HG03520 (cell line): Measurements from ENCODE around the gene DUSP1.

Source experiments
- ATAC-seq: cut with Tn5 transposase; IDR thresholded peaks from one replicate; pipeline ENCODE4 v1.9.1; 2021; ENCODE audit warnings: mild to moderate bottlenecking, moderate library complexity; ENCODE audit not compliant: unreplicated experiment

The DUSP1 gene

DNA sequence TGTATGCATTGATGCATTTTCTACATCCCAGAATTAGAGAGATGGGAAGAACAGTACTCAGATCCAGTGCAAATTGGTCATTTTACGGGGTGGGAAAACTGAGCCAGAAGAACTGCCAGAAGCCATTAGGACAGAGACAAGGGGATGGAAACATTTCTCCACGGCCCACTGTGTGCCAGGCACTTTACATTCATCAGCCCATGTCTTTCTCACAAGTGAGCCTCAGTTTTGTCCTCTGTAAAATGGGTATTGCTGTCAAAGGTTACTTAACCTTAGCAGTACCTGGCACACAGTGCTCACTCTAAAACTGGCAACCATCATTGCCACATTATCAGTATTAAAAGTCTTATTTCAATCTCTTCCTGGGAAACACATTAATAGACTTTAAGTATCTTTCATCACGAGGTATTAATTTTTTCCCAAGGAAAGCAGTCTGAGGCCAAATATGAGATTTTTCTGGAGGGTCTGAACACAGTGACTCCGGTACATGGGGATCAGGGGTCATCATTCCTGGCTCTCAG, 5.2 kb downstream of the DUSP1 start:
- no peak for ATAC-seq

DNA sequence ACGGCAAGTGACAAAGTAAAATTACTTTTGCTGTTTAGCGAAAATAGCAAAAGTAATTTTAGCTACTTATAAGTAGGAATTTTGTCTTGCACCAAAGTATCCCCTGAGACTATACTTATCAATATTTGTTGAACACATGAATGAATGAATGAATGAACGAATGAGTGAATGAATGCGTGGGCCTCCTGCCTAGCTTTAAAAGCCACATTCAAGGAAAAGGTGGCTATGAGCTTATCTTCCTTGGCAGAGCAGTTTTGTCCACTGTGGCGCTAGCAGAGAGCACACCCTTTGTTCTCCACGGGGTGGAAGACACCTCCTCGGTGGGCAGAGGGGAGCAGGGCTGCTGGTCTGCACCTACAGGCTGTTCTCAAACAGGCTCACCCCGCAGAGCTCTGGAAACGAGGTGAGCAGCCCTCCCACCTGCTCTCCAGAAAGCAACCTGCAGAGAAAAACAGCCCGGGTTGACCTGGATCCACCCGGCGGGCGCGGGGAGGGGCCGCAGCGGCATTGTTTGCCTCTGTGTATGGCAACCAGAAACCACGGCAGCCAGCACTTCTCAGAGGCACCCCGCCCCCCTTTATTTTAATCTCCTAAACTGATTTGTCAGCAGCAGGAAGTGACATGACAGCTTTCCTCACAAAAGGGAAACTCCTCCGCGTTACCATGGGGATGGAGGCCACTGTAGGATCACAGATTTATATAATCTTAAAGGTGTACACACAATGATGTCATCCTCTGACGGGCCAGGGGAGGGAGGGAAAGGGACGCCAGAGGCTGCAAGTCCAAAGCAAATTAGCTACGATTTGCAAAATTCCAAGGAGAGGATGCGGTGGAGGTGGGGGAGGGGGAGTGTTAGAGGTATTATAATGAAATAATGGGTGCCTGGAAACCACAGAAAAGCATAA, 5.9 kb downstream of the DUSP1 start:
- peak; percentile 84 for ATAC-seq

DNA sequence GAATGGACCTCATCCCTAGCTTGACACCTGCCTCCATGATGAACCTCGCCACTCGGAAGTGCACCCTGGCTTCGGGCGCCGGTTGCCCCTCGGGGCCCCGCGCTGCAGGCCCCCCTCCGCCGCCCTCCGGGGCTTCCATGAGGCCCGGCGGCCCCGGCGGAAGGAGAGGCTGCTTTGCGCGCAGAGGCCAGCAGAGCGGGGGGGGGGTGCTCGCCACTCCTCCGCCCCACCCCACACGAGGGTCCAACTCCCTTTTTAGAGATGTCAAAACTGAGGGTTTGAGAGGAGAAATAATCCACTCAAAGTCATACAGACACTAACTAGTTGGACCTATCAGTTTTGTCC, 7.9 kb downstream of the DUSP1 start:
- ATAC-seq = no peak

DNA sequence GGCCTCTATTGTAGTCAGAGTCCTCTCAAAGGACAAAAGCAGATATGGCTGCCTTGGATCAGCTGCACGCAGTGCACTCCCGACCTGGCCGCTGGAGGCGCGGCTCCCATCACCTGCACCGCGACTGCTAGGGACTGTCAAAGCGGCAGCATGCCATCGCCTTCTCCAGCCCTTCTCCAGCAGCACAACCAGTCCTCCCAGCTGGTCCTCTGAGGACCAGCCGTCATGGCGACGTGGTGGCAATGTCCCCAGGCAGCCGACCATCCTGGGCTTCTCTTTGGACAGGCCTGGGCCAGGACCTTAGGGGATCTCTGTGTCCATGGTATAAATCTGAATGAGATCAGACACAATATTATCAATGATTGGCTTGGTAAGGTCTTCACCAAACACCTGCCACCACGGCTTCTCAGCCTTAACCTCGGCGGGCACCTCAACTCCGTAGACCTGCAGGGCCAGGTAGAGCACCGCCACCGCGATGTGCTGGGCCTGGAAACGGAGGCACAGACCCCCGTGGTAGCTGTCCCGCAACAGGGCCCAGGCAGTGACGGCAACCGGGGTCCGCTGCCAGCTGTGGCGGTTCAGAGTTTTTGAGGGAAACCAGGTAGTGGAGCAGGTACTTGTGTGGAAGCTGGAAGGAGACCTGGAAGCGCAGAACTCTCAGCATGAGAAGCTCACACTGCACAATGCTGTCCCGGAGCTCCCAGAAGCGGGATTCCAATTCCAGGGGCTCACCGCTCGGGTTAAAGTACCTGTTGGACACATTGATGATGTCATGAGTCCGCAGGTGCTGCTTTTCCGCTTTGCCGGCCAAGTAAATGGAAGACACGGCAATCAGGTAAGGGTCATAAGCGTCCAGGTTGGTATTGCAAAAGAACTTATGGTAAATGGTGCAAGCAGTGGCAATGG, 8.5 kb downstream of the DUSP1 start:
- no peak for ATAC-seq

DNA sequence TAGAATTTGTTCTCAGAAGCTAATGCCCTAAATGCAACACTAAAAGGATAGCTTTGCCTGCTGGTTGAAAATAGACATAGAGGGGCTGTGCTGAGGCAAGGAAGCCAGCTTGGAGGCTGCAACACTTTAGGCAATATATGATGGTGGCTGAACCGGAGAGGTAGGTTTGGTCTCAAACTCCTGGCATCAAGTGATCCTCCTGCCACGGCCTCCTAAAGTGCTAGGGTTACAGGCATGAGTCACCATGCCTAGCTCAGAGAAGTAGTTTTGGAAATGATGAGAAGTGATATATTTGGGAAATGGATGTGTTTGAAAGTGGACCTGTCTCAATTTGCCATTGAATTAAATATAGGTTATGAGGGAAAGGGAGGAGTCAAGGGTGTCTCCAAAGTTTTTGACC, 10.0 kb downstream of the DUSP1 start:
- ATAC-seq = no peak

DNA sequence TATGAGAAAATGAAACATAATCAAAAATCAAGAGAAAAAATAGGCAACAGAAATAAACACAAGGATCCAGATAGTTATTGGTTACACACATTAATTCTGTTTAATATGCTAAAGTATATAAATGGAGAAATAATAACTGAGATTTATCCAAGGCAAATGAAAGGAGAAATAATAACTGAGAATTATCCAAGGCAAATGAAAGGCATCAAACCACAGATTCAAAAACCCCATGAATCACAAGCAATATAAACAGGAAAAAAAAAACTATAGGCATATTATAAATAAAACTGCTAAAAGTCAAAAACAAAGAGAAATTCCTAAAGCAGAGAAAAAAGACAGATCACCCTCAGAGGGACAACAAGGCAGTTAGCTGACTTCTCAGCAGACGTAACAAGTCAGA, 10.9 kb downstream of the DUSP1 start:
- ATAC-seq = no peak

DNA sequence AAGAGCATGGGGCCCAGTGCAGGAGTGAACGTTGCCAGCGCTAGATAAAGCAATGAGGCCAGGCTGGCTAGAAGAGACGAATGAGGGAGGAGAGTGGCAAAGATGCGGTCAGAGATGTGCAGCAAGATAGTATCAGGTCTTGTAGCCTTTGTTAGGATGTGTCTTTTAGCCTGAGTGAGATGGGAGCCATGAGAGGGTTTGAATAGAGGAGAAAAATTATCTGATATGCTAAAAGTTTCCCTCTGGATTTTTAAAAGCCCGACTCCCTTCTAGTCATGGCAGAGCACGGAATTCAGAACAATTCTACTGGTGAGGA, 12.2 kb downstream of the DUSP1 start:
- no peak for ATAC-seq

DNA sequence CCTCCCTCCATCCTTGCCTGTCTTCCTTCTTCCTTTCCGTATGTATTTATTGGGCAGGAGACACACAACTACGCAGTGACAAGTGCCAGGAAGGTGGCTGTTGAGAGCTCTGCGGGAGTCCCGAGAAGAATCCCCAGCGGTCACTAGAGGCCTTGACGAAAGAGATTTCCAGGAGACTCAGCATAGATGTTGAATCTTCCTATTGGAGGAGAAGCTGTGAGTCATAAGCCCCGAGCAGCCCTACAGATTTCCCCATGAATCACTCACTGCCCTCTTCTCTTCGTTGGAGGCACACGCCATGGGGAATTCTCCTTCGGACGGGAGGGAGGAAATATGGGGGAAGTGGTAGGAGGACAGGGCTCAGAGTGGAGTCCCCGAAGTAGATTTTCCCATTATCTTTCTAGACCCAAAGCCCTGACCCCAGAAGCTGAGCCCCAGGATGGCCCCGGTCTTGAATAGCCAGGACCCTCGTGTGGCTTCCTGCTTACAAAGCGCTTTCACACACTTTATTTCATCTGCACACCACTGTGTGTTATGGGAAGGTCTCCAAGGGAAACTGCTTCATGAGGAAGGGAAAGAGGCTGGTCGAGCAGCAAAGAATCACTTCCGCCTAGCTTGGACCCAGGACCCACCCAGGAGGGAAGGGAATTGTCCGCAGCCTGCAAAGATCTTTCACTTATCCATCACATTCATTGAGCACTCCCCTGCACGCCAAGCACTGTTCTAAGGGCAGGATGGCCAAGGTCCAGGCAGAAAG, 12.7 kb downstream of the DUSP1 start:
- ATAC-seq = no peak

DNA sequence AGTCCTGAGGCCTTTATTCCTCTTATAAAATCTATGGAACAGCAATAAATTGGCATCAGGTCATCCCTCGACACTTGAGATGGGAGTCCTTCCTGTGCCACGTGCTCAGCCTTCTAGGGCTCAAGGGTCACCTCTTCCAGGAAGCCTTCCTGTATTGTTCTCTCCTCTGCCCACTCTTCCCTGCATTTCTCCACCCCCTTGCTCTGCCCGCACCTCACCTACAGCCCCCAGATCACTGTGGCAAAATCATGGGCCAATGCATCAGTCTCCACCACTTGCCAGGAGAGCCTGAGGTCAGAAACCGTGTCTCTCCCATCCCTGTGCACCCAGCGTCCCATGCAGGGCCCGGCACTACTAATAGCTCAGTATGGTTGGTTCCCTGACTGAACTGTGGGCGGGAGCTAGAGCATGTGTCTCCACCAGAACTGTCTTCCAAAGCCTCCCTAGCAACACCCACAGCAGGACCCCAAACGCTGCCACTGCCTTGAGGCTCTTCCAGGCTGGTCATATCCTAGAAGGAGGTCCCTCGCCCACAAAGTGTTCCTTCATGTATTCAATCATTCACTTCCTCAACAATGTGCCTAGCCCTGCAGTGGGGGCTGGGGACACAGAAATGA, 13.5 kb downstream of the DUSP1 start:
- ATAC-seq = no peak

DNA sequence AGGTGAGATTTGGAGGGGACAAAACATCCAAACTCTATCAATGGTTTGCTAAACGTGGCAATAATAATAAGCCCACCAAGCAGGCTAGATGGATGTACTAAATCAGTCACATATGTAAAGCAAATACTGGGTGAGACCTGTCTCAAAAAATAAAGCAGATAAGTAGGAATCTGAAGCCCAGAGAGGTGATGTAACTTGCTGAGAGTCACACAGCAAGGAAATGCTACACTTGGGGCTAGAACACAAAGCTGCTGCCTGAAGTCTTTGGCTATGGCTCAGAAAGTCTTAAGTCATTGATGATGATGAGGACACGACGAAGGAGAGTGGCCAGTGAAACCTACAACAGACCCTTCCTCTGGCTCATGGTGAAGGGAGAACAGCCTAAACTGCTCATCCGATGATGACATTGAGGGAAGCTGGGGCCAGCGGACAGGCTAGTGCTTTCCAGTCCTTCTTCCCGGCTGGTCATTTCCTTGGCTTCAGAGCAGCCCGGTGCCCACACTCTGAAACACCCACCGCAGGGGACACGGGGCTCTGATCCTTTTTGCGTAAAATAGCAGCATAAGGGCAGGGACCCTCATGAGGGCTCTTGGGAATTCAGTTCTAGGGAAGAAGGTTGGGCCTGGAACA, 14.1 kb downstream of the DUSP1 start:
- no peak for ATAC-seq

DNA sequence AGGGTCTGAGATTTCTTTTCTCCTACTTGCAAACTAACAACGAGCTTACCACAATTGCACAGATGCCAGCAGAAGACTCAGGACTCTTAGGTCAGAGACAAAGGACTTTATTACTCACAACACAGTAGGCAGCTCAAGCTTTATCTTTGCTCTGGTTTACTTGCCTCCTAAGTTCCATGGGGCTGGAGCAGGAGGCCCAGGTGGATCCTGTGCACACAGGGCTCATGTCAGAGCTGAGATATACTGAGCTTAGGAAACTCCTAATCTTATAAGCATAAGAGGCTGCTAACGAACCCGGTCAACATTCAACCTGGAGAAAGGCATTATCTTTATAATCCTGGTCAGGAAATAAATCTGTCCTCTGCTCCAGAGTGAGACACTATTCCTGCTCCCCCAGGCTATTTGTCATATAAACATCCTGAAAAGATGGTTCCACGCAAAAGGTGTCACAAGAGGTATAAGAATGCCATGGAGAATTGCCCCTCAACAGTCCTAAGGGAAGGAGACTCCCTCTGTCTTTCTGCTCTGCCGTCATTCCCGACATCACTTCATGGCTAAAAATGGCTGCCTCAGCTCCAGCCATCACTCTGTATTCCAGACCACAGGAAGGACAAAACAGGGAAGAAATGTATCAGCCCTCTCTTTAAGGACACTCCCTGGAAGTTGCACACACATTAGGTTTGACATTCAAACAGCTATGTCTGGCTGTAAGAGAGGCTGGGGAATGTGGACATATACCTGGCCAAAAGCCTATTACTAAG, 16.2 kb downstream of the DUSP1 start:
- ATAC-seq = no peak

DNA sequence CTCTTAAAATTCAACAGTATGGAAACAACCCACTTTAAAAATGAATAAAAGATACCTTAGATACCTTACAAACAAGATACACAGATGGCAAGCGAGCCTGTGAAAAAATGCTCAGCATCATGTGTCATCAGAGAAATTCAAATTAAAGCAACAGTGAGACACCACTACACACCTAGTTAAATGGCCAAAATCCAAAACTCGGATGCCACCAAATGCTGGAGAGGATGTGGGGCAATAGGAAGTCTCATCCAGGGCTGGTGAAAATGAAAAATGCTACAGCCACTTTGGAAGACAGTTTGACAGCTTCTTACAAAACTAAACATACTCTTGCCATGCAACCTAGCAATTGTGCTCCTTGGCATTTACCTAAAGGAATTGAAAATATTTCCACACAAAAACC, 17.9 kb downstream of the DUSP1 start:
- ATAC-seq = no peak

DNA sequence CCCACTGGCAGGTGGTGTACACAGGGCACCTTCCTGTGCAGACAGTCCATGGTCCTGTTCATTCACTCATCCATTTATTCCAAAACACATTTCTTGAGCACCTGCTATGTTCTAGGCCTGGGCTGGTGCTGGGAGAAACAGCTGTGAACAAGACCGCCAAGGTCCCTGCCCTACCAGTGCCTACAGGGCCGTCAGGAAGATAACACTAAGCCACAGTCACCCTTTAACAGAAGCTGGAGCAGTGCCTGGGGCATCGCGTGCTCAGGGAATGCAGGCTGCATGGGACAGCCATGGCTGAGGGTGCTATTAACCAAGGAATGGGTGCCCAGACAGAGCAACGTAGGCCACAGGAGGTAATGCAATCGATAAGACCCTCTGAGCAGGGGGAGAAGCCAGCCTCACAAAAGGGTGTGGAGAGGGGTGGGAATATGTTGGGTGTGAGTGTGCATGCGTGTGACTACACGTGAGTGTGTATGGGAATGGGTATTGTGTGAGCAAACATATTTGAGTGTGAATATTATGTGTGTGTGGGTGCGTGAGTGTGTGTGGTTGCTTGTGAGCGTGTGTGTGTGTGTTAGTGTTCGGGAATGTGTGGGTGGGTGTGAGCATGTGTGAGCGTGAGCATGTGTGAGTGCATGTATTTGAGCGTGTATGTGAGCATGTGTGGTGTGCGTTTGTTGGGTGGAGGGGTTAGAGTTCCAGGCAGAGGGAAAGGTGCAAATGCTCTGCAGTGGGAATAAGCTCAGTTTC, 19.1 kb downstream of the DUSP1 start:
- no peak for ATAC-seq

DNA sequence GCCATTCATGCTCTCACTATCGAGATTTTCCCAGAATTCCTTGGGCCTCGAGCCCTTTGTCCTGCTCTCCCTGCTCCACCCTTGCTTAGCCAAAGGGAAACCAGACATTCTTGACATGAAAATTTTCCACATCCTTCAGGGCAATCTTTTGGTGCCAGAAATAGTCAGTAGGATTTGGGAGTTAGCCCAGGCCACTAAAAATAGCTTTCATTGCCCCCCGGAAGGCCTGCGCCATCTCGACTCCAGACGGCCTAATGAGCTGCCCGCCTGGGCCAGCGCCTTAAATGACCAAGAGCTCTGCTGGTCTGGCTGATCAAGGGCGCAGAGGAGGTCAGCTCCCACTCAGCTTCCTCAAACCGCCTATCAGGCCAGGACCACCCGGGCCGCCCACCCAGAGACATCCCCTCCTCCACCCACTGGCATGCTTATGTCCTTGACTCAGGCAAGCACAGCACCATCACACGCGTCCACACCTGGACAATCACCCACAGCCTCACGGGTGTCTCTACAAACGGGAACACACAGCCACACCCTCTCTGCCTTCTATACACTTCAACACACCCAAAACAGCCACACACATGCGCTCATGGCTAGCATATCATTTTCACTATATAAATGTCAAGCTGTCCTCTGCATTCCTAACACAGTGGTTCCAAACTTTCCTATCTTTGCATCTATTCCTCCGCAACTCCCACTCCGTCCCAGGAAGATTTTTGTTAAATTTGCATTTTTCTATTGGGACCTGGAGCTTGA, 20.9 kb downstream of the DUSP1 start:
- ATAC-seq = no peak

DNA sequence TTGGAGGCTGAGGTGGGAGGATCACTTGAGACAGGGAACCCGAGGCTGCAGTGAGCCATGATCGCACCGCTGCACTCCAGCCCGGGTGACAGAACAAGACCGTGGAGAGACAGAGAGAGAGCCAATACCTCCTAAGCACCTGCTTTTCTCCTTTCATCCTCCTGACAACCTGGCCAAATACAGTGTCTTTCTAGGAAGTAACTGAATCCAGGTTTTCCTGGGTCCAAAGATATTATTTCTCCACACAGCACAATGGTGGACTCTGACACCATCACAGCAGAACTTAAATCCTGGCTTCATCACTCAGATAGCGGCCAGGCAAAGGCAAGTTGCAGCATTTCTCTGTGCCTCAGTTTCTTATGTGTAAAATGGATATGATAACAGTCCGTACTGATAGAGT, 21.9 kb downstream of the DUSP1 start:
- no peak for ATAC-seq

DNA sequence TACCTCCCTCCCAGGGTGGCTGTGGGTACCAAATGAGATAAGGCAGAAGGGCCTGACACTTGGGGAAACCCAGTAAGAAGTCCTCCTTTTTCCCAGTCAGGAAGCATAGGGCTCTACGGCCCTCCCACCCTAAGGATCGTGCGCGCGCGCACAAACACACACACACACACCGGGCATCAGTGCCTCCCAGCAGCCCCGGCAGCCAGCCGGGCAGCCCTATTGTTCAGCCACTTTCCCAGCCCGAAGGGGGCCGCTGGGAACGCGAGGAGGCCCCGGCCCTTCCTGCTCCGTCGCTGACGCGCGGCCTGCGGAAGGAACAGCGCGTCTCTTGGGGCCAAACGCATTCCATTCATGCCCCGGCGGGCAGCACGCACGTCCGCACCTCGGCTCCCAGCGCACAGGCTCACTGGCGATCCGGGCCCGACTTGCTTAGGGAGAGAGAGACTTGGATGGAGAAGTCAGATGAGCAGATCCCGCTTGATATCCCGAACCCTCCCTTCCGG, 22.6 kb downstream of the DUSP1 start:
- ATAC-seq = no peak

DNA sequence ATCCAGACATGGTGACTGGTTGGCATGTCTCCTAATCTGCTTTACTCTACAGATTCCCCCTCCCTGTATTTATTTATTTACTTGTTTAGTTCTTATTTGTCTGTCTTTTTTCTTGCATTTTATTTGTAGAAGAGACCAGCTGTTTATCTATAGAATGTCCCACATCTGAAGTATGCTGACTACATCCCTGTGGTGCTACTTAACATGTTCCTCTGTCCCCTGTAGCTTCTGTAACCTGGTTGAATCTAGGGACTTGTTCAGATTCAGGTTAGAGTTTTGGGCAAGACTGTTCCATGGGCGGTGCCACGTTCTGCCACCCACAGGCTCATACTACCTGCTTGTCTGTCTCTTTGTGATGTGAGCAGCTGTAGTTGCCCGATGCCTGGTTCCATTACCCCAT, 23.5 kb downstream of the DUSP1 start:
- no peak for ATAC-seq

DNA sequence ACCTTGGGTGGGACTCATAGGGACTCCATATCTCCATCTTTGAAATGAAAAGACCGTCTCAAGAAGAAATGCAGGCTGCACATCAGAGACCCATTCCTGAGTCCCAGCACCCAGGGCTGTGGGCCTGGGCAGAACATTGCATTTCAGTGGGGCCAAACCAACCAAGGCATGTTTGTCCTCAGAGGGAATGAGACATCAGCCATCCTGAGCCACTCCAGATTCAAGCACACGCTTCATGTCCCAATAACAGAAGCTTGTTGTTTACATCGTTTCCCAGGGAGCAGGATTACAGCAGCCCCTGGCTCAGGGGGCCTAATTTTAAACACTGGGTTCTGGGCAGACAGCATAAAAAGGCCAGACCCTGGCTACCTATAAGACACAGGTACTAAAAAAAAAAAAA, 24.3 kb downstream of the DUSP1 start:
- ATAC-seq = no peak
